ENCODE data around the gene RUVBL1. TPM values are rescaled to one million over a fixed set of nuclear protein-coding genes. Genes with fewer than 3 reads are reported as not detected.

Gene RUVBL1
- total RNA-seq, 1 experiment from 2014 or later: 153 TPM

DNA sequence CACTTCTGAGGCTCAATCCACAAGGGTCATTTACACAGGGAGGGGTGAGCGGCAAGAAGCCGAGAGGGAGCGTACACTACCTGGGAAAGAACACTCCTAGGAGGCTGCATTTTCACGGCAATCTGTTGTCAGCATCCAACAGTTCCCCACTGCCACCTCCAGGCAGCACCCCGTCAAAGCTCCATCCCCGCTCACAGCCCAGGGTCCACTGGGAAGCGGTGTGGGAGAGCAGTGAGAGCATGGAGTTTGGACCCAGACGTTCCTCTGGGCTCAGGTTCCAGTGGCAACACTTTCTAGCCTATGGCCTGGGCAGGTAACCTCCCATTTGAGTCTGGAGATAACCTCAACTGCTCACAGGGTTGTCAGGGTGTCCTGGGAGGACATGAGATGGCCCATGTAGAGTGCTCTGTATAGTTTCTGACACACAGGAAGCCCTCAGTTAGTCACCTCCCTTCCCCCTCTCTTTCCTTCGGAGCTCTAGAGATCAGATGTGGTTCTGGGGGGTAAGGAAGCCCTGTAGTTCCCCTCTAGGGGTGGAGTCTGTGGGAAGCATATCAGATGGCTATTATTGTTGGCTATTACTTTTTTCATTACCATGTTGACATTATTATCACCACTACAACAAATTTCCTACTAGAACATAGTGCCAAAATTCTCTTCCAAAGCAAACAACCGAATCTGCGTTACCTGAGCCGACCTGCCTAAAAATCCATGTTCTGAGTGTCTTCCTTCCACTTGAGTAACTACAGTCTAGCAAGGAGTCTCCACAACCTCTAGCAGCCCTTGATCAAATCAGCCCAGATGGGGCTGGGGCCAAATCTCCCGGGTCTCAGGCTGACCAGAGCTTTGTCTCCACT lies 29.1 kb downstream of the RUVBL1 start:
- no TSS peak for BruUV-seq (replicated peaks)
- Histone ChIP-seq H3K36me3 (ENCODE audit: insufficient read depth, low read length, poor library complexity, severe bottlenecking) (peaks cover 65% of the 10 kb centered on the region), H3K4me1 (ENCODE audit: insufficient read depth, low read length, poor library complexity, severe bottlenecking) (no peaks in the 10 kb centered on the region), H3K9me3 (ENCODE audit: low read depth, low read length, poor library complexity, severe bottlenecking) (no peaks in the 10 kb centered on the region), H3K27ac (ENCODE audit: low read depth, low read length, poor library complexity, severe bottlenecking) (no peak overlapping the region), H3K4me3 (ENCODE audit: low read depth, low read length, poor library complexity, severe bottlenecking) (no peak overlapping the region), H3K27me3 (replicated peaks; ENCODE audit: insufficient read depth, low read depth, low read length, poor library complexity) (no peaks in the 10 kb centered on the region)
- POLR2A ChIA-PET (ENCODE audit: low non-redundant PET): no interaction called here
- CTCF ChIA-PET: interaction anchor here (1.7 kb wide), 1 partner anchor 39 kb away, joined by 5 read pairs; no protein-coding TSS in a partner anchor
- no peak for DNase-seq (ENCODE audit: low spot score)
- TF ChIP-seq, protein P1, sequence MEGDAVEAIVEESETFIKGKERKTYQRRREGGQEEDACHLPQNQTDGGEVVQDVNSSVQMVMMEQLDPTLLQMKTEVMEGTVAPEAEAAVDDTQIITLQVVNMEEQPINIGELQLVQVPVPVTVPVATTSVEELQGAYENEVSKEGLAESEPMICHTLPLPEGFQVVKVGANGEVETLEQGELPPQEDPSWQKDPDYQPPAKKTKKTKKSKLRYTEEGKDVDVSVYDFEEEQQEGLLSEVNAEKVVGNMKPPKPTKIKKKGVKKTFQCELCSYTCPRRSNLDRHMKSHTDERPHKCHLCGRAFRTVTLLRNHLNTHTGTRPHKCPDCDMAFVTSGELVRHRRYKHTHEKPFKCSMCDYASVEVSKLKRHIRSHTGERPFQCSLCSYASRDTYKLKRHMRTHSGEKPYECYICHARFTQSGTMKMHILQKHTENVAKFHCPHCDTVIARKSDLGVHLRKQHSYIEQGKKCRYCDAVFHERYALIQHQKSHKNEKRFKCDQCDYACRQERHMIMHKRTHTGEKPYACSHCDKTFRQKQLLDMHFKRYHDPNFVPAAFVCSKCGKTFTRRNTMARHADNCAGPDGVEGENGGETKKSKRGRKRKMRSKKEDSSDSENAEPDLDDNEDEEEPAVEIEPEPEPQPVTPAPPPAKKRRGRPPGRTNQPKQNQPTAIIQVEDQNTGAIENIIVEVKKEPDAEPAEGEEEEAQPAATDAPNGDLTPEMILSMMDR (conservative IDR thresholded peaks at IDR 0.05; ENCODE audit: low read depth, low read length): no peak
- no peak for TF ChIP-seq EZH2 (IDR thresholded peaks at IDR 0.05; ENCODE audit: borderline replicate concordance, low read depth, low read length, poor library complexity, severe bottlenecking)
- intact Hi-C loops (cut with micrococcal nuclease; ENCODE audit: unreplicated experiment): no loop called here

DNA sequence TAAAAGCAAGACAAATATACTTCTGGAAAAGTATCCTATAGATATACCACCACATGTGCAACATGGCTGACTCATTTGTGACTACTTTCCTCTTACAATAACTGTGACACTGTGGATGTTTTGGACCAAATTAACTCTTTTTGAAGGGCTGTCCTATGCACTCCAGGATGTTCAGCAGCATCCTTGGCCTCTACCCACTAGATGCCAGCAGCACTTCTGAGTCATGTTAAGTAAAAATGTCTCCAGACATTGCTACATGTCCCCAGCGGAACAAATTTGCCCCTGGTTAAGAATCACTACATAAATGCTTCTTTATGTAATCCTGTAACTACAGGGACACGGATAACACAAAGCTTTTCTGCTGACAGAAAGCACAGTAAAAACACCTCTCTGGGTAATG lies 32.0 kb downstream of the RUVBL1 start:
- ChIA-PET CTCF (no interaction called here), POLR2A (ENCODE audit: low non-redundant PET) (no interaction called here)
- no peak overlapping the region for H3K4me3 ChIP-seq (ENCODE audit: low read depth, low read length, poor library complexity, severe bottlenecking)
- intact Hi-C loops (cut with micrococcal nuclease; ENCODE audit: unreplicated experiment): no loop called here
- peaks cover 57% of the 10 kb centered on the region for H3K36me3 ChIP-seq (ENCODE audit: insufficient read depth, low read length, poor library complexity, severe bottlenecking)
- no peak overlapping the region for H3K27ac ChIP-seq (ENCODE audit: low read depth, low read length, poor library complexity, severe bottlenecking)
- BruUV-seq (replicated peaks): no TSS peak
- no peak for DNase-seq (ENCODE audit: low spot score)
- no peaks in the 10 kb centered on the region for H3K9me3 ChIP-seq (ENCODE audit: low read depth, low read length, poor library complexity, severe bottlenecking)
- no peaks in the 10 kb centered on the region for H3K4me1 ChIP-seq (ENCODE audit: insufficient read depth, low read length, poor library complexity, severe bottlenecking)
- H3K27me3 ChIP-seq (replicated peaks; ENCODE audit: insufficient read depth, low read depth, low read length, poor library complexity): no peaks in the 10 kb centered on the region
- TF ChIP-seq EZH2 (IDR thresholded peaks at IDR 0.05; ENCODE audit: borderline replicate concordance, low read depth, low read length, poor library complexity, severe bottlenecking): no peak
- TF ChIP-seq, protein P1 (conservative IDR thresholded peaks at IDR 0.05; ENCODE audit: low read depth, low read length): no peak

DNA sequence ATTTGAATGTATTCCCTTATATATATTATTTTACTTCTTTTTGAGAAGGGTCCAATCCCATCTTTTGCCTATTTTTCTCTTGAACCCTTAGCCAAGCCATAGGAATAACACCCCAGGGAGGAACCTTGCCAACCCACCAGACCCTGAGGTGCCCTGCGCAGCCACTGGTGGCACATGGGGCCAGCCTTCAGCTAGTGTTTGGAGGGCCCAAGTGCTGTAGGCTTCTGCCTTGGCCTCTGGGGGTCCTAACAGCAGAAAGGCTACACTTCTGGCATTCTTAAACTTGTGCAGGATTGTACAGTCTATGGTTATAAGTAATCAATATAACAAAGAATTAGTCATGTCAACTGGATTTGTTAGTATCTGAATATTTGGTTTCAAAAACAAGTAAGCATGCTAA lies 34.5 kb downstream of the RUVBL1 start:
- no TSS peak for BruUV-seq (replicated peaks)
- Histone ChIP-seq H3K4me1 (ENCODE audit: insufficient read depth, low read length, poor library complexity, severe bottlenecking) (no peaks in the 10 kb centered on the region), H3K27ac (ENCODE audit: low read depth, low read length, poor library complexity, severe bottlenecking) (no peak overlapping the region), H3K36me3 (ENCODE audit: insufficient read depth, low read length, poor library complexity, severe bottlenecking) (peaks cover 54% of the 10 kb centered on the region), H3K27me3 (replicated peaks; ENCODE audit: insufficient read depth, low read depth, low read length, poor library complexity) (no peaks in the 10 kb centered on the region), H3K9me3 (ENCODE audit: low read depth, low read length, poor library complexity, severe bottlenecking) (no peaks in the 10 kb centered on the region), H3K4me3 (ENCODE audit: low read depth, low read length, poor library complexity, severe bottlenecking) (no peak overlapping the region)
- no peak for TF ChIP-seq EZH2 (IDR thresholded peaks at IDR 0.05; ENCODE audit: borderline replicate concordance, low read depth, low read length, poor library complexity, severe bottlenecking)
- TF ChIP-seq, protein P1 (conservative IDR thresholded peaks at IDR 0.05; ENCODE audit: low read depth, low read length): no peak
- POLR2A ChIA-PET (ENCODE audit: low non-redundant PET): no interaction called here
- no peak for DNase-seq (ENCODE audit: low spot score)
- CTCF ChIA-PET: no interaction called here
- intact Hi-C loops (cut with micrococcal nuclease; ENCODE audit: unreplicated experiment): no loop called here
